Spleen (tissue), 11 donors: Measurements from ENCODE around the gene ULBP2. TPM values are rescaled to one million over a fixed set of nuclear protein-coding genes. Genes with fewer than 3 reads are reported as not detected.
"Not testable (repeated sequence)": the region's sequence is repeated elsewhere in the genome, so short reads cannot be mapped to it uniquely, and the experiment has no call there.

Experiments used
- DNase-seq: peaks from one replicate; pipeline ENCODE4 v3.0.0-alpha.2; 2020
- H3K27ac ChIP-seq, 8 donors: fragments of 200-600 bp; sonication (generic) in 7 of 8; 1 replicate in 4 of 8; 2 replicates in 4 of 8; pipeline versions ENCODE4 v1.5.0 to v1.8.0; 2016 to 2021; ENCODE audit warnings: inconsistent platforms in 4 of 8, mild to moderate bottlenecking in 4 of 8, moderate library complexity in 1 of 8
- H3K27me3 ChIP-seq, 7 donors: fragments of 200-600 bp; sonication (generic) in 6 of 7; replicated peaks in 1 of 7; 1 replicate in 4 of 7; 2 replicates in 3 of 7; pipeline versions ENCODE4 v1.5.0 to v1.8.0; 2016 to 2021; ENCODE audit warnings: inconsistent platforms in 3 of 7, mild to moderate bottlenecking in 1 of 7
- H3K36me3 ChIP-seq, 6 donors: fragments of 200-600 bp; sonication (generic) in 5 of 6; 1 replicate in 4 of 6; 2 replicates in 2 of 6; pipeline versions ENCODE4 v1.5.0 to v1.8.0; 2016 to 2021; ENCODE audit warnings: inconsistent platforms in 2 of 6
- H3K4me1 ChIP-seq, 6 donors: fragments of 200-600 bp; sonication (generic) in 5 of 6; 1 replicate in 3 of 6; 2 replicates in 3 of 6; pipeline versions ENCODE4 v1.5.0 to v1.8.0; 2016 to 2021; ENCODE audit warnings: inconsistent platforms in 3 of 6
- H3K4me3 ChIP-seq, 8 donors: fragments of 200-600 bp; sonication (generic) in 7 of 8; 1 replicate in 4 of 8; 2 replicates in 4 of 8; pipeline versions ENCODE4 v1.5.0 to v1.8.0; 2016 to 2021; ENCODE audit warnings: inconsistent platforms in 4 of 8, mild to moderate bottlenecking in 4 of 8, moderate library complexity in 2 of 8
- H3K9me3 ChIP-seq, 8 donors: fragments of 200-600 bp; sonication (generic) in 7 of 8; 1 replicate in 4 of 8; 2 replicates in 4 of 8; pipeline versions ENCODE4 v1.5.0 to v1.8.0; 2016 to 2021; ENCODE audit warnings: inconsistent platforms in 4 of 8
- POLR2A ChIP-seq, 3 donors: fragments of 450-650 bp; IDR thresholded peaks; one replicate each; pipeline ENCODE4 v1.5.1; 2017; ENCODE audit warnings: antibody characterized with exemption in 3 of 3, mild to moderate bottlenecking in 1 of 3
- POLR2AphosphoS5 ChIP-seq, 3 donors: sonication (generic); formaldehyde crosslinking; IDR thresholded peaks; one replicate each; pipeline ENCODE4 v1.5.1; 2017; ENCODE audit warnings: antibody characterized with exemption in 3 of 3
- WGBS, 5 donors: extraction: QIAGEN DNeasy Blood & Tissue Kit in 3 of 5; methylation state at CpG; one replicate each; pipeline versions ENCODE4 v1.1.5 to v1.1.7; 2013 to 2018; 5-methylcytosine and 5-hydroxymethylcytosine counted together
- intact Hi-C: fragments of 100-400 bp; cut with DNase I; formaldehyde crosslinking; loops from one replicate; pipeline ENCODE4 v1.15.0; 2023; ENCODE audit warnings: low total_unique reads
- polyA plus RNA-seq, 3 donors: library from polyadenylated mRNA; stranded (reverse); fragments of 200-250 nt; gene quantifications; one replicate each; pipeline ENCODE4 v1.2.1, GENCODE V29; 2013
- total RNA-seq, 7 donors: library from RNA; depleted of rRNA in 3 of 7; stranded (reverse); fragments of >200 nt in 3 of 7; fragmentation: NEBNext Ultra II Directional in 4 of 7; extraction: Animal tissue kit (Norgen Biotek cat#: 25700) in 4 of 7; gene quantifications; one replicate each; pipeline versions ENCODE4 v1.1.0 to v1.2.1, GENCODE V29; 2016 to 2021
- TF ChIP-seq, protein P1 (sequence below), 11 experiments: fragments of 200-600 bp in 7 of 11; fragments of 450-650 bp in 4 of 11; sonication (generic) in 4 of 11; IDR thresholded peaks in 8 of 11; conservative IDR thresholded peaks in 3 of 11; 1 replicate in 7 of 11; 2 replicates in 4 of 11; pipeline versions ENCODE4 v1.4.0 to v1.8.0; 2016 to 2021; ENCODE audit warnings: antibody characterized with exemption in 11 of 11, inconsistent platforms in 4 of 11, mild to moderate bottlenecking in 1 of 11
- donor health status: healthy with polysubstance abuse.
- donor health status: DM: no; HTN: no; CAD: no; lungs with moderate emphysema.
- donor health status: DM: no; HTN: no; CAD: no.
- donor health status: Bipolar disorder and iron deficiency.
- donor health status: healthy.
- donor health status: DM: no; HTN: no; CAD: no.
- donor health status: DM: yes; HTN: yes; CAD: no.

The ULBP2 gene
- total and polyA plus RNA-seq, 10 donors: 0.10 to 0.30 (median 0.20) TPM; not detected in 7

DNA sequence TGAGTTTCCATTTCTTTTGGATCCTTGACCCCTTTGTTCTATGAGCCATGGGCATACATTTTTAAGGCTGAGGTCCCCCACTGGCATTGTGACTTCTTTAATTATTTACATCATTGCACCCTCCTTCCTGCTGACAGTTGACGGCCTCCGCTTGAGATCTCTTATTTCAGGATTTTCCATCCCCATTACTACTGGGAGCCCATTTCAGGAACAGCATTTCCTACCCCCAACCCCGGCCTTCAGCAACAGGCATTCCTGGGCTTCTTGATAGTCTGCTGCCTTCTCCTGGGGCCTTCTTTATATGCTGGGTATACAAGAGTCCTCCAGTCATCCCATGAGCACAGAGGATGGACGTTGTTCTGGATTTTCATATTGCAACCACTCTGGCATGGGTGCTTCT lies 25.8 kb downstream of the ULBP2 start:
- Histone ChIP-seq H3K27ac (no peak overlapping the region), H3K4me3 (no peak overlapping the region), H3K27me3 (peaks cover 7 to 91% (median 34%) of the 10 kb centered on the region in 7 donors), H3K9me3 (no peaks in the 10 kb centered on the region), H3K4me1 (peaks cover 3 to 30% (median 26%) of the 10 kb centered on the region in 6 donors), H3K36me3 (no peaks in the 10 kb centered on the region)
- no peak for DNase-seq
- TF ChIP-seq POLR2A (IDR thresholded peaks at IDR 0.05) (no peak), POLR2AphosphoS5 (IDR thresholded peaks at IDR 0.05) (no peak)
- TF ChIP-seq, protein P1, sequence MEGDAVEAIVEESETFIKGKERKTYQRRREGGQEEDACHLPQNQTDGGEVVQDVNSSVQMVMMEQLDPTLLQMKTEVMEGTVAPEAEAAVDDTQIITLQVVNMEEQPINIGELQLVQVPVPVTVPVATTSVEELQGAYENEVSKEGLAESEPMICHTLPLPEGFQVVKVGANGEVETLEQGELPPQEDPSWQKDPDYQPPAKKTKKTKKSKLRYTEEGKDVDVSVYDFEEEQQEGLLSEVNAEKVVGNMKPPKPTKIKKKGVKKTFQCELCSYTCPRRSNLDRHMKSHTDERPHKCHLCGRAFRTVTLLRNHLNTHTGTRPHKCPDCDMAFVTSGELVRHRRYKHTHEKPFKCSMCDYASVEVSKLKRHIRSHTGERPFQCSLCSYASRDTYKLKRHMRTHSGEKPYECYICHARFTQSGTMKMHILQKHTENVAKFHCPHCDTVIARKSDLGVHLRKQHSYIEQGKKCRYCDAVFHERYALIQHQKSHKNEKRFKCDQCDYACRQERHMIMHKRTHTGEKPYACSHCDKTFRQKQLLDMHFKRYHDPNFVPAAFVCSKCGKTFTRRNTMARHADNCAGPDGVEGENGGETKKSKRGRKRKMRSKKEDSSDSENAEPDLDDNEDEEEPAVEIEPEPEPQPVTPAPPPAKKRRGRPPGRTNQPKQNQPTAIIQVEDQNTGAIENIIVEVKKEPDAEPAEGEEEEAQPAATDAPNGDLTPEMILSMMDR (IDR thresholded peaks at IDR 0.05 in 8 of 11, conservative IDR thresholded peaks at IDR 0.05 in 3 of 11): no peak
- intact Hi-C loops: no loop called here
- WGBS, 5 donors: 75 to 97% (median 87%) methylated on average over 4 of the region's 4 CpGs

- Histone ChIP-seq H3K4me1 (peaks cover 3 to 26% (median 24%) of the 10 kb centered on the region in 6 donors), H3K27me3 (peaks cover 4 to 87% (median 30%) of the 10 kb centered on the region in 7 donors)
- DNase-seq, H3K9me3 ChIP-seq, H3K27ac ChIP-seq, H3K4me3 ChIP-seq, H3K36me3 ChIP-seq, intact Hi-C loops: not testable (repeated sequence)
- WGBS, 5 donors: 19 to 67% (median 58%) methylated on average over 1 to 2 of the region's 2 CpGs
Measured at GRCh38 chr6:149967999-149968398, 26.2 kb downstream of the ULBP2 start.

- H3K36me3 ChIP-seq, DNase-seq, H3K27ac ChIP-seq, H3K9me3 ChIP-seq, H3K4me3 ChIP-seq, intact Hi-C loops: not testable (repeated sequence)
- H3K4me1 ChIP-seq: peaks cover 0 to 17% (median 15%) of the 10 kb centered on the region in 6 donors
- 59 to 81% (median 73%) methylated on average over 2 of the region's 2 CpGs for WGBS, 5 donors
- H3K27me3 ChIP-seq: peaks cover 4 to 87% (median 28%) of the 10 kb centered on the region in 7 donors
Measured at GRCh38 chr6:149968909-149969308, 27.1 kb downstream of the ULBP2 start.

DNA sequence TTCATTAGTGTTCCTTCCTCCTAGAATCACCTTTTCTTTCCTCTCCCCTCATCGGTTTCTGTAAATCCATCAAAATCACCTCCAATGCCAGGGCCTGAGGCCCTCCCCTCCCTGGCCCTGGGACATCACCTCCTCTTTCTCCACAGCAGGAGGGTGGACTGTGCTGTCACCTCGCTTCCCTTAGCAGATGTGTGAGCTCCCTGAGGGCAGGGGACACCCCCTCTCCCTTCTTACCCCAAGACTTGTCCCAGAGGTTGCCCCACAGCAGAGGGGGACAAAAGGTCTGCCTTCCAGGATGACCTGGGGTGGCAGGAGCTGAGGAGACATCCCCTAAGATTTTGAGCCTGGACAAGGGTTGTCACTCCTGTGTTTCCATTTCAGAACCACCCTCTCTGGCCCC lies 27.8 kb downstream of the ULBP2 start:
- H3K27me3 ChIP-seq: peaks cover 0 to 87% (median 27%) of the 10 kb centered on the region in 7 donors

DNA sequence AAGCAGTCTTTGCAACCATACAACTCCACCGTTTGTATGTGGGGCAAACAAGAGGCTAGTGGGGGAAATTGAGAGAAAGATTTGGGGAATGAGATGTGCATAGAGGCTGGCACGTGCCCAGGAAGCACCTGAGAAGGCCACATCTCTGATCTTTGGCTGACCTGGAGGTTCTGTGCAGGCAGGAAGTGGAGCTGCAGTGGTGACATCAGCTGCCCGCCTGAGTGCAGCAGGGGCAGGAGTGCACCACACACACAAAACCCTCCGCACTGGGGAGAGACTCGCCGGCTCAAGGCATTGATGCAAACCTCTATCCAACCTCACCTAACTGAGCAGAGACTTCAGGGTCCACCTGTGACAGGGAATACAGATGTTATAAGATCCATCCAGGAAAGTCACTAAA lies 32.6 kb downstream of the ULBP2 start:
- H3K9me3 ChIP-seq, H3K4me3 ChIP-seq, DNase-seq, H3K4me1 ChIP-seq, H3K36me3 ChIP-seq, H3K27ac ChIP-seq, intact Hi-C loops: not testable (repeated sequence)
- 46 to 66% (median 55%) methylated on average over 5 to 6 of the region's 6 CpGs for WGBS, 5 donors
- peaks cover 0 to 86% (median 25%) of the 10 kb centered on the region in 7 donors for H3K27me3 ChIP-seq

More for the DNA sequence above, 27.8 kb downstream of the ULBP2 start:
- Histone ChIP-seq H3K9me3 (no peaks in the 10 kb centered on the region), H3K36me3 (no peaks in the 10 kb centered on the region), H3K27ac (no peak overlapping the region), H3K4me3 (no peak overlapping the region), H3K4me1 (peaks cover 0 to 10% (median 8%) of the 10 kb centered on the region in 6 donors)
- TF ChIP-seq, protein P1 (IDR thresholded peaks at IDR 0.05 in 8 of 11, conservative IDR thresholded peaks at IDR 0.05 in 3 of 11): no peak
- TF ChIP-seq POLR2AphosphoS5 (IDR thresholded peaks at IDR 0.05) (no peak), POLR2A (IDR thresholded peaks at IDR 0.05) (no peak)
- DNase-seq: no peak
- intact Hi-C loops: no loop called here
- 72 to 89% (median 75%) methylated on average over 2 of the region's 2 CpGs for WGBS, 5 donors

DNA sequence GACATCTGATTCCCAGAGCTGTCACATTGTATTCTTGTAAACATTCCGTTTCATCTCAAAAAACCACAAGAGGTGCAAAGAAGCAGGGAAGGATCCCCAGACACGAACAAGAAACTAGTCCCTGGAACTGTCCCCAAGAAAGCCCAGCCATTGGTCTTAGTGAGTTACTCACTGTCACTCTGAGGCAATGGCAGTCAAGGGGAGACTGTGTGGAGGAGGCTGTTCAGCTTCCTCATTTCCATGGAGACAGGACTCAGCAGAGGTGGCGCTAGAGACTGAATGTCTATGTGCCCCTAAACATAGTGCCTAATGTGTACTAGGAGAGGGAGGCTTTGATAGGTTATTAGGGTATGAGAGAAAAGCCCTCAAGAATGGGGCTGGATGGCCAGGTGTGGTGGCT lies 33.0 kb downstream of the ULBP2 start:
- 23 to 41% (median 34%) methylated on average over 3 of the region's 3 CpGs for WGBS, 5 donors
- no peaks in the 10 kb centered on the region for H3K36me3 ChIP-seq
- intact Hi-C loops: no loop called here
- H3K27me3 ChIP-seq: peaks cover 0 to 86% (median 25%) of the 10 kb centered on the region in 7 donors
- no peaks in the 10 kb centered on the region for H3K9me3 ChIP-seq
- no peak overlapping the region for H3K27ac ChIP-seq
- TF ChIP-seq POLR2AphosphoS5 (IDR thresholded peaks at IDR 0.05) (no peak), POLR2A (IDR thresholded peaks at IDR 0.05) (no peak)
- TF ChIP-seq, protein P1 (IDR thresholded peaks at IDR 0.05 in 8 of 11, conservative IDR thresholded peaks at IDR 0.05 in 3 of 11): no peak
- H3K4me3 ChIP-seq: no peak overlapping the region
- H3K4me1 ChIP-seq: no peaks in the 10 kb centered on the region
- no peak for DNase-seq
